Thyroid gland (tissue), 4 donors: ENCODE data around the gene FBXL17.

Source experiments
- CTCF ChIP-seq, 6 experiments: fragments of 200-600 bp in 3 of 6; fragments of 450-650 bp in 3 of 6; sonication (generic) in 3 of 6; IDR thresholded peaks; one replicate each; pipeline ENCODE4 v1.5.1; 2016 to 2019; ENCODE audit warnings: antibody characterized with exemption in 6 of 6, mild to moderate bottlenecking in 2 of 6, inconsistent platforms in 1 of 6, moderate library complexity in 1 of 6
- POLR2A ChIP-seq, 2 donors: fragments of 450-650 bp; IDR thresholded peaks; one replicate each; pipeline ENCODE4 v1.6.1; 2017; ENCODE audit warnings: antibody characterized with exemption in 2 of 2, mild to moderate bottlenecking in 2 of 2, moderate library complexity in 1 of 2

- no peak for TF ChIP-seq CTCF (IDR thresholded peaks at IDR 0.05)
- no peak for TF ChIP-seq POLR2A (IDR thresholded peaks at IDR 0.05)
Observed at GRCh38 chr5:108259306-108259705, 122.6 kb downstream of the FBXL17 start.
